ENCODE results near the gene CFAP44.
"Not testable (repeated sequence)": the region's sequence is repeated elsewhere in the genome, so short reads cannot be mapped to it uniquely, and the experiment has no call there.

CFAP44 gene

GRCh38 chr3:113441051-113441770, at the start of gene CFAP44:
CFAP44 (minus strand) TSS chr3:113441493; CDS start chr3:113433664, 7,829 bp downstream.
- H3K4me3 ChIP-seq (ENCODE audit: low read length in 2 of 2) = peak within 1 kb of the TSS; percentile 71 to 72
- peaks cover 5% of the 10 kb centered on the region for H3K4me1 ChIP-seq (ENCODE audit: control insufficient read depth, insufficient read depth, low read length)
- H3K27ac ChIP-seq (ENCODE audit: low read length) = no peak within 1 kb of the TSS
- H3K9ac ChIP-seq (ENCODE audit: low read length in 2 of 2) = peak within 1 kb of the TSS; percentile 30 to 57
- no peaks in the 10 kb centered on the region for H3K27me3 ChIP-seq (ENCODE audit: control insufficient read depth in 1 of 2, insufficient read depth in 2 of 2, low read length in 2 of 2)
- no peaks in the 10 kb centered on the region for H3K9me3 ChIP-seq (ENCODE audit: control insufficient read depth in 2 of 2, low read length in 2 of 2)
- H3K36me3 ChIP-seq (ENCODE audit: control insufficient read depth in 2 of 2, insufficient read depth in 2 of 2, low read length in 2 of 2) = peaks cover 3% of the 10 kb centered on the region in 2 donors

- H3K4me1 ChIP-seq (ENCODE audit: control insufficient read depth, insufficient read depth, low read length) = no peaks in the 10 kb centered on the region
- H3K27ac ChIP-seq (ENCODE audit: low read length) = no peak overlapping the region
- peaks cover 0 to 4% of the 10 kb centered on the region in 2 donors for H3K36me3 ChIP-seq (ENCODE audit: control insufficient read depth in 2 of 2, insufficient read depth in 2 of 2, low read length in 2 of 2)
- H3K4me3 ChIP-seq (ENCODE audit: low read length in 2 of 2) = no peak overlapping the region
- no peak overlapping the region for H3K9ac ChIP-seq (ENCODE audit: low read length in 2 of 2)
- no peaks in the 10 kb centered on the region for H3K27me3 ChIP-seq (ENCODE audit: control insufficient read depth in 1 of 2, insufficient read depth in 2 of 2, low read length in 2 of 2)
- H3K9me3 ChIP-seq (ENCODE audit: control insufficient read depth in 2 of 2, low read length in 2 of 2) = no peaks in the 10 kb centered on the region
These were observed 43.9 kb upstream of the CFAP44 start for GRCh38 chr3:113485161-113485609.

- Histone ChIP-seq H3K4me3 (ENCODE audit: low read length in 2 of 2) (no peak overlapping the region), H3K4me1 (ENCODE audit: control insufficient read depth, insufficient read depth, low read length) (no peaks in the 10 kb centered on the region), H3K27me3 (ENCODE audit: control insufficient read depth in 1 of 2, insufficient read depth in 2 of 2, low read length in 2 of 2) (no peaks in the 10 kb centered on the region), H3K9ac (ENCODE audit: low read length in 2 of 2) (no peak overlapping the region), H3K27ac (ENCODE audit: low read length) (no peak overlapping the region), H3K9me3 (ENCODE audit: control insufficient read depth in 2 of 2, low read length in 2 of 2) (no peaks in the 10 kb centered on the region), H3K36me3 (ENCODE audit: control insufficient read depth in 2 of 2, insufficient read depth in 2 of 2, low read length in 2 of 2) (peaks cover 4 to 9% of the 10 kb centered on the region in 2 donors)
These were observed 27.2 kb upstream of the CFAP44 start for GRCh38 chr3:113468539-113468938.

GRCh38 chr3:113461488-113461887, 20.2 kb upstream of the CFAP44 start:
- H3K27me3 ChIP-seq (ENCODE audit: control insufficient read depth in 1 of 2, insufficient read depth in 2 of 2, low read length in 2 of 2) = no peaks in the 10 kb centered on the region
- H3K9ac ChIP-seq (ENCODE audit: low read length in 2 of 2) = no peak overlapping the region
- H3K4me3 ChIP-seq (ENCODE audit: low read length in 2 of 2) = no peak overlapping the region
- peaks cover 5 to 12% of the 10 kb centered on the region in 2 donors for H3K36me3 ChIP-seq (ENCODE audit: control insufficient read depth in 2 of 2, insufficient read depth in 2 of 2, low read length in 2 of 2)
- H3K27ac ChIP-seq (ENCODE audit: low read length) = no peak overlapping the region
- no peaks in the 10 kb centered on the region for H3K9me3 ChIP-seq (ENCODE audit: control insufficient read depth in 2 of 2, low read length in 2 of 2)
- no peaks in the 10 kb centered on the region for H3K4me1 ChIP-seq (ENCODE audit: control insufficient read depth, insufficient read depth, low read length)

- not testable (repeated sequence) for H3K27ac ChIP-seq (ENCODE audit: low read length); H3K4me1 ChIP-seq (ENCODE audit: control insufficient read depth, insufficient read depth, low read length); H3K9me3 ChIP-seq (ENCODE audit: control insufficient read depth in 2 of 2, low read length in 2 of 2); H3K9ac ChIP-seq (ENCODE audit: low read length in 2 of 2); H3K4me3 ChIP-seq (ENCODE audit: low read length in 2 of 2); H3K27me3 ChIP-seq (ENCODE audit: control insufficient read depth in 1 of 2, insufficient read depth in 2 of 2, low read length in 2 of 2)
- peaks cover 9 to 11% of the 10 kb centered on the region in 2 donors for H3K36me3 ChIP-seq (ENCODE audit: control insufficient read depth in 2 of 2, insufficient read depth in 2 of 2, low read length in 2 of 2)
These were observed 17.3 kb upstream of the CFAP44 start for GRCh38 chr3:113458554-113458953.

GRCh38 chr3:113455446-113455845, 14.2 kb upstream of the CFAP44 start:
- no peaks in the 10 kb centered on the region for H3K27me3 ChIP-seq (ENCODE audit: control insufficient read depth in 1 of 2, insufficient read depth in 2 of 2, low read length in 2 of 2)
- H3K9me3 ChIP-seq (ENCODE audit: control insufficient read depth in 2 of 2, low read length in 2 of 2) = no peaks in the 10 kb centered on the region
- H3K27ac ChIP-seq (ENCODE audit: low read length) = no peak overlapping the region
- H3K4me1 ChIP-seq (ENCODE audit: control insufficient read depth, insufficient read depth, low read length) = no peaks in the 10 kb centered on the region
- no peak overlapping the region for H3K9ac ChIP-seq (ENCODE audit: low read length in 2 of 2)
- peaks cover 14 to 16% of the 10 kb centered on the region in 2 donors for H3K36me3 ChIP-seq (ENCODE audit: control insufficient read depth in 2 of 2, insufficient read depth in 2 of 2, low read length in 2 of 2)
- H3K4me3 ChIP-seq (ENCODE audit: low read length in 2 of 2) = no peak overlapping the region

- H3K4me1 ChIP-seq (ENCODE audit: control insufficient read depth, insufficient read depth, low read length) = no peaks in the 10 kb centered on the region
- no peak overlapping the region for H3K4me3 ChIP-seq (ENCODE audit: low read length in 2 of 2)
- no peaks in the 10 kb centered on the region for H3K27me3 ChIP-seq (ENCODE audit: control insufficient read depth in 1 of 2, insufficient read depth in 2 of 2, low read length in 2 of 2)
- H3K9ac ChIP-seq (ENCODE audit: low read length in 2 of 2) = no peak overlapping the region
- no peak overlapping the region for H3K27ac ChIP-seq (ENCODE audit: low read length)
- H3K36me3 ChIP-seq (ENCODE audit: control insufficient read depth in 2 of 2, insufficient read depth in 2 of 2, low read length in 2 of 2) = peaks cover 10 to 12% of the 10 kb centered on the region in 2 donors
- H3K9me3 ChIP-seq (ENCODE audit: control insufficient read depth in 2 of 2, low read length in 2 of 2) = no peaks in the 10 kb centered on the region
These were observed 13.3 kb upstream of the CFAP44 start for GRCh38 chr3:113454630-113455029.

- H3K9me3 ChIP-seq (ENCODE audit: control insufficient read depth in 2 of 2, low read length in 2 of 2) = no peaks in the 10 kb centered on the region
- H3K4me1 ChIP-seq (ENCODE audit: control insufficient read depth, insufficient read depth, low read length) = no peaks in the 10 kb centered on the region
- peaks cover 10 to 12% of the 10 kb centered on the region in 2 donors for H3K36me3 ChIP-seq (ENCODE audit: control insufficient read depth in 2 of 2, insufficient read depth in 2 of 2, low read length in 2 of 2)
These were observed 12.8 kb upstream of the CFAP44 start for GRCh38 chr3:113454057-113454456.

GRCh38 chr3:113450911-113451310, 9.6 kb upstream of the CFAP44 start:
- Histone ChIP-seq H3K36me3 (ENCODE audit: control insufficient read depth in 2 of 2, insufficient read depth in 2 of 2, low read length in 2 of 2) (peaks cover 12 to 29% of the 10 kb centered on the region in 2 donors), H3K27ac (ENCODE audit: low read length) (no peak overlapping the region), H3K4me3 (ENCODE audit: low read length in 2 of 2) (no peak overlapping the region), H3K9ac (ENCODE audit: low read length in 2 of 2) (no peak overlapping the region), H3K9me3 (ENCODE audit: control insufficient read depth in 2 of 2, low read length in 2 of 2) (no peaks in the 10 kb centered on the region), H3K27me3 (ENCODE audit: control insufficient read depth in 1 of 2, insufficient read depth in 2 of 2, low read length in 2 of 2) (no peaks in the 10 kb centered on the region), H3K4me1 (ENCODE audit: control insufficient read depth, insufficient read depth, low read length) (no peaks in the 10 kb centered on the region)

More at GRCh38 chr3:113454057-113454456, 12.8 kb upstream of the CFAP44 start:
- Histone ChIP-seq H3K9ac (ENCODE audit: low read length in 2 of 2) (no peak overlapping the region), H3K4me3 (ENCODE audit: low read length in 2 of 2) (no peak overlapping the region), H3K27ac (ENCODE audit: low read length) (no peak overlapping the region), H3K27me3 (ENCODE audit: control insufficient read depth in 1 of 2, insufficient read depth in 2 of 2, low read length in 2 of 2) (no peaks in the 10 kb centered on the region)

GRCh38 chr3:113439606-113440005, 1.7 kb downstream of the CFAP44 start:
- Histone ChIP-seq H3K27ac (ENCODE audit: low read length) (no peak overlapping the region), H3K27me3 (ENCODE audit: control insufficient read depth in 1 of 2, insufficient read depth in 2 of 2, low read length in 2 of 2) (no peaks in the 10 kb centered on the region), H3K4me3 (ENCODE audit: low read length in 2 of 2) (no peak overlapping the region), H3K9ac (ENCODE audit: low read length in 2 of 2) (no peak overlapping the region), H3K9me3 (ENCODE audit: control insufficient read depth in 2 of 2, low read length in 2 of 2) (no peaks in the 10 kb centered on the region), H3K4me1 (ENCODE audit: control insufficient read depth, insufficient read depth, low read length) (peaks cover 5% of the 10 kb centered on the region), H3K36me3 (ENCODE audit: control insufficient read depth in 2 of 2, insufficient read depth in 2 of 2, low read length in 2 of 2) (no peaks in the 10 kb centered on the region)

- no peaks in the 10 kb centered on the region for H3K9me3 ChIP-seq (ENCODE audit: control insufficient read depth in 2 of 2, low read length in 2 of 2)
- no peaks in the 10 kb centered on the region for H3K36me3 ChIP-seq (ENCODE audit: control insufficient read depth in 2 of 2, insufficient read depth in 2 of 2, low read length in 2 of 2)
These were observed 3.1 kb downstream of the CFAP44 start for GRCh38 chr3:113438224-113438623.

More at GRCh38 chr3:113438224-113438623, 3.1 kb downstream of the CFAP44 start:
- Histone ChIP-seq H3K27ac (ENCODE audit: low read length) (no peak overlapping the region), H3K4me1 (ENCODE audit: control insufficient read depth, insufficient read depth, low read length) (peaks cover 5% of the 10 kb centered on the region), H3K27me3 (ENCODE audit: control insufficient read depth in 1 of 2, insufficient read depth in 2 of 2, low read length in 2 of 2) (no peaks in the 10 kb centered on the region), H3K9ac (ENCODE audit: low read length in 2 of 2) (no peak overlapping the region), H3K4me3 (ENCODE audit: low read length in 2 of 2) (no peak overlapping the region)
